ENCODE measurements around the gene PSG1.
"Not testable (repeated sequence)": the region's sequence is repeated elsewhere in the genome, so short reads cannot be mapped to it uniquely, and the experiment has no call there.

- not testable (repeated sequence) for TF ChIP-seq CTCF, POLR2AphosphoS5 (IDR thresholded peaks at IDR 0.05)
Observed at GRCh38 chr19:42918377-42919069, 39.0 kb upstream of the PSG1 start.

Measured in prostate gland (tissue), 2 donors.